Progenitor cell of endocrine pancreas (in vitro differentiated cells): ENCODE results near the gene DOK4. TPM values are rescaled to one million over a fixed set of nuclear protein-coding genes. Genes with fewer than 3 reads are reported as not detected.

ENCODE experiments used
- DNase-seq: peaks from one replicate; pipeline ENCODE4 v3.0.0; 2021; ENCODE audit warnings: low spot score; ENCODE audit not compliant: unreplicated experiment
- H3K27ac Mint-ChIP-seq: 2 replicates; pipeline ENCODE4 v1.8.0; 2021; ENCODE audit warnings: mild to moderate bottlenecking, moderate library complexity, mixed read lengths
- H3K27me3 Mint-ChIP-seq: 2 replicates; pipeline ENCODE4 v1.8.0; 2021; ENCODE audit warnings: mixed read lengths
- H3K36me3 Mint-ChIP-seq: 2 replicates; pipeline ENCODE4 v1.8.0; 2022; ENCODE audit warnings: mixed read lengths; ENCODE audit not compliant: insufficient read depth
- H3K4me1 Mint-ChIP-seq: 2 replicates; pipeline ENCODE4 v1.8.0; 2021; ENCODE audit warnings: low read depth, mixed read lengths
- H3K4me3 Mint-ChIP-seq: 2 replicates; pipeline ENCODE4 v1.8.0; 2021; ENCODE audit warnings: low read depth, mild to moderate bottlenecking, moderate library complexity, mixed read lengths
- H3K9me3 Mint-ChIP-seq: 2 replicates; pipeline ENCODE4 v1.8.0; 2021; ENCODE audit warnings: low read depth, mixed read lengths
- CTCF ChIP-seq: fragments of 200-600 bp; sonication (generic); IDR thresholded peaks from one replicate; pipeline ENCODE4 v1.5.0; 2021; ENCODE audit warnings: antibody characterized with exemption, mild to moderate bottlenecking; ENCODE audit not compliant: unreplicated experiment
- total RNA-seq: library from RNA; stranded (reverse); gene quantifications from 2 replicates; pipeline ENCODE4 v1.2.1, GENCODE V29; 2021

Gene DOK4
- total RNA-seq, 1 donor from 2014 or later, result 35.0 TPM

GRCh38 chr16:57473906-57474305, 12.4 kb downstream of the DOK4 start:
- TF ChIP-seq CTCF, result no peak
- Mint-ChIP-seq H3K27ac (no peak overlapping the region), H3K4me1 (peaks cover 34% of the 10 kb centered on the region), H3K4me3 (no peak overlapping the region), H3K36me3 (peaks cover 12% of the 10 kb centered on the region), H3K9me3 (no peaks in the 10 kb centered on the region), H3K27me3 (no peaks in the 10 kb centered on the region)
- no peak for DNase-seq

GRCh38 chr16:57473176-57473840, 13.0 kb downstream of the DOK4 start:
- H3K36me3 Mint-ChIP-seq, result peaks cover 15% of the 10 kb centered on the region
- no peak for TF ChIP-seq CTCF

GRCh38 chr16:57472665-57473060, 13.6 kb downstream of the DOK4 start:
- H3K4me3 Mint-ChIP-seq, result no peak overlapping the region
- no peaks in the 10 kb centered on the region for H3K9me3 Mint-ChIP-seq
- H3K27ac Mint-ChIP-seq, result peak overlapping the region; percentile 90
- peaks cover 30% of the 10 kb centered on the region for H3K4me1 Mint-ChIP-seq
- H3K27me3 Mint-ChIP-seq, result no peaks in the 10 kb centered on the region
- peaks cover 15% of the 10 kb centered on the region for H3K36me3 Mint-ChIP-seq
- DNase-seq, result no peak
- no peak for TF ChIP-seq CTCF

More at GRCh38 chr16:57473176-57473840, 13.0 kb downstream of the DOK4 start:
- H3K27ac Mint-ChIP-seq, result peak overlapping the region; percentile 41
- H3K4me3 Mint-ChIP-seq, result no peak overlapping the region
- H3K4me1 Mint-ChIP-seq, result peaks cover 30% of the 10 kb centered on the region
- H3K27me3 Mint-ChIP-seq, result no peaks in the 10 kb centered on the region
- no peak for DNase-seq
- H3K9me3 Mint-ChIP-seq, result no peaks in the 10 kb centered on the region

- H3K4me1 Mint-ChIP-seq, result peaks cover 28% of the 10 kb centered on the region
Measured at GRCh38 chr16:57471852-57472664, 14.2 kb downstream of the DOK4 start.

More at GRCh38 chr16:57471852-57472664, 14.2 kb downstream of the DOK4 start:
- Mint-ChIP-seq H3K4me3 (peak overlapping the region; percentile 63), H3K27me3 (no peaks in the 10 kb centered on the region), H3K36me3 (peaks cover 15% of the 10 kb centered on the region), H3K27ac (peak overlapping the region; percentile 90), H3K9me3 (no peaks in the 10 kb centered on the region)
- TF ChIP-seq CTCF, result no peak
- no peak for DNase-seq
